Smooth muscle cell (in vitro differentiated cells): ENCODE data around the gene ZBTB12. TPM values are rescaled to one million over a fixed set of nuclear protein-coding genes. Genes with fewer than 3 reads are reported as not detected.
"Not testable (repeated sequence)": the region's sequence is repeated elsewhere in the genome, so short reads cannot be mapped to it uniquely, and the experiment has no call there.

Source experiments
- DNase-seq: peaks from one replicate; lab custom pipeline; 2025; ENCODE audit not compliant: unreplicated experiment; lab: John Stamatoyannopoulos, UW
- H2AFZ ChIP-seq: fragments of 200-600 bp; sonication (generic); 2 replicates; pipeline ENCODE4 v1.6.0; 2016; ENCODE audit warnings: antibody characterized with exemption, low read depth, mild to moderate bottlenecking
- H3F3A ChIP-seq: fragments of 200-600 bp; sonication (generic); 2 replicates; pipeline ENCODE4 v1.6.0; 2017; ENCODE audit warnings: antibody characterized with exemption, low read depth
- H3K27ac ChIP-seq: fragments of 200-600 bp; sonication (generic); 2 replicates; pipeline ENCODE4 v1.5.1; 2016; ENCODE audit warnings: low read depth, mild to moderate bottlenecking
- H3K27me3 ChIP-seq: fragments of 200-600 bp; sonication (generic); 2 replicates; pipeline ENCODE4 v1.6.1; 2016; ENCODE audit warnings: low read depth, mild to moderate bottlenecking
- H3K36me3 ChIP-seq: fragments of 200-600 bp; sonication (generic); 2 replicates; pipeline ENCODE4 v1.5.1; 2016; ENCODE audit warnings: low read depth
- H3K4me1 ChIP-seq: fragments of 200-600 bp; sonication (generic); 2 replicates; pipeline ENCODE4 v1.5.1; 2016; ENCODE audit warnings: low read depth
- H3K4me2 ChIP-seq: fragments of 200-600 bp; sonication (generic); 2 replicates; pipeline ENCODE4 v1.6.0; 2016; ENCODE audit warnings: mild to moderate bottlenecking
- H3K4me3 ChIP-seq: fragments of 200-600 bp; sonication (generic); 2 replicates; pipeline ENCODE4 v1.5.1; 2016; ENCODE audit warnings: mild to moderate bottlenecking
- H3K79me2 ChIP-seq: fragments of 200-600 bp; sonication (generic); 2 replicates; pipeline ENCODE4 v1.6.0; 2016; ENCODE audit warnings: low read depth, mild to moderate bottlenecking
- H3K9ac ChIP-seq: fragments of 200-600 bp; sonication (generic); 2 replicates; pipeline ENCODE4 v1.6.0; 2016; ENCODE audit warnings: low read depth
- H3K9me3 ChIP-seq: fragments of 200-600 bp; sonication (generic); replicated peaks from 2 replicates; pipeline ENCODE4 v1.5.1; 2016; ENCODE audit warnings: low read depth
- H4K20me1 ChIP-seq: fragments of 200-600 bp; sonication (generic); 2 replicates; pipeline ENCODE4 v1.6.0; 2016; ENCODE audit warnings: low read depth
- CTCF ChIP-seq: fragments of 200-600 bp; sonication (generic); IDR thresholded peaks from 2 replicates; pipeline ENCODE4 v1.5.1; 2017; ENCODE audit warnings: borderline replicate concordance, mild to moderate bottlenecking, antibody characterized with exemption; ENCODE audit not compliant: insufficient read depth, poor library complexity, severe bottlenecking
- WGBS: methylation state at CpG from one replicate; pipeline ENCODE4 v1.1.7; 2016; ENCODE audit warnings: low lambda C conversion rate; 5-methylcytosine and 5-hydroxymethylcytosine counted together
- polyA plus RNA-seq: library from polyadenylated mRNA; unstranded; fragments of >200 nt; fragmentation: Nextera tagmentation; extraction: Ambion mirVana; gene quantifications from 2 replicates; pipeline ENCODE4 v1.2.1, GENCODE V29; 2016
- total RNA-seq: library from RNA; depleted of rRNA; stranded (reverse); fragments of >200 nt; gene quantifications from 2 replicates; pipeline ENCODE4 v1.2.3, GENCODE V29; 2014

Gene ZBTB12
- total and polyA plus RNA-seq, 2 experiments from 2014 or later, result 0.04 TPM; not detected in 1

DNA sequence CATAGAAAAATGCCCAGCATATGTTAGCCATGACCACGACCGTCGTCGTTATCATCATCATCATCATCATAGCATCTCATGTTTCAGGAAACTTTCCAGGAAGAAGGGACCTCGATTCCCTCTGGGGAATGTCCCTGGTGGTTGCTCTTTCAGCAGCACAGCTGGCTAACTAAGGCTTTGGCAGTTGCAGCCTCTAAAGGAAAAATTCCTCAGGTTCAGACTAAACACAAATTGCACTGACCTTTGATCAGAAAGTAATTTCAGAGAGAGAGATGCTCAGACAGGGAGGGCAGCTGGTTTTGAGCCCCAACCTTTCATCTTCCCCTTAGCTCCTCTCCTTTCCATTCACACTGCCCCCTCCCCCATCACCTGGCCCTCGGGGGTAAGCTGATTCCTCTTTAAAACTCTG, 38.4 kb upstream of the ZBTB12 start:
- Histone ChIP-seq H3K27ac (no peak overlapping the region), H3F3A (no peaks in the 10 kb centered on the region), H3K36me3 (no peaks in the 10 kb centered on the region), H3K4me1 (no peaks in the 10 kb centered on the region), H3K9ac (no peak overlapping the region), H4K20me1 (no peaks in the 10 kb centered on the region), H3K79me2 (no peaks in the 10 kb centered on the region), H3K9me3 (no peaks in the 10 kb centered on the region), H2AFZ (no peak overlapping the region), H3K4me2 (no peak overlapping the region), H3K4me3 (no peak overlapping the region), H3K27me3 (peaks cover 19% of the 10 kb centered on the region)
- WGBS, result 36% methylated on average over 6 of the region's 6 CpGs
- no peak for DNase-seq
- TF ChIP-seq CTCF, result no peak

- H3K27me3 ChIP-seq, result peaks cover 4% of the 10 kb centered on the region
Observed at GRCh38 chr6:31935823-31936222, 33.9 kb upstream of the ZBTB12 start.

DNA sequence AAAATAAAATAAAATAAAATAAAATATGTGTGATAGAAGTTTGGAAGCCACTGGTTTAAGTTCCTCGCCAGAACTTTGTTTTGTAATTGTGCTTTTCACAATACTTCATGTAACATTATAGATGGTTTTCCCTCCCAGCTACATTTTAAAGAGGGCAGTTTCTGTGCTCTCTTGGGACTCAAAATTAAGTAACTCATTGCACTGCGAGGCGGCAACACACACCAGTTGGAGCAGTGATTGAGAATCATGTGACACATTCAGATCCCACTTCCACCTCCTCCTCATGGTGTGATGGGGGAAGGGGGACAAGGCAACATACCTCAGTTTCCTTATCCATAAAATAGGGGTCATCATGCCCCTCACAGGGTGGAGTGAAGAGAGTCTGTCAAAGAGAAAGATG, 33.1 kb upstream of the ZBTB12 start:
- no peaks in the 10 kb centered on the region for H3K4me1 ChIP-seq
- no peaks in the 10 kb centered on the region for H4K20me1 ChIP-seq
- no peak overlapping the region for H3K27ac ChIP-seq
- no peak for TF ChIP-seq CTCF
- H3K9me3 ChIP-seq, result no peaks in the 10 kb centered on the region
- no peaks in the 10 kb centered on the region for H3K79me2 ChIP-seq
- H3K36me3 ChIP-seq, result no peaks in the 10 kb centered on the region
- H2AFZ ChIP-seq, result no peak overlapping the region
- no peak for DNase-seq
- H3K9ac ChIP-seq, result no peak overlapping the region
- no peak overlapping the region for H3K4me2 ChIP-seq
- H3F3A ChIP-seq, result no peaks in the 10 kb centered on the region
- no peak overlapping the region for H3K4me3 ChIP-seq
- peaks cover 4% of the 10 kb centered on the region for H3K27me3 ChIP-seq
- 88% methylated on average over 3 of the region's 3 CpGs for WGBS

More at GRCh38 chr6:31935823-31936222, 33.9 kb upstream of the ZBTB12 start:
- Histone ChIP-seq H3K4me1 (no peaks in the 10 kb centered on the region), H3F3A (no peaks in the 10 kb centered on the region), H3K4me3 (no peak overlapping the region), H4K20me1 (no peaks in the 10 kb centered on the region), H3K36me3 (no peaks in the 10 kb centered on the region), H3K27ac (no peak overlapping the region), H3K4me2 (no peak overlapping the region), H3K79me2 (no peaks in the 10 kb centered on the region), H3K9ac (no peak overlapping the region), H3K9me3 (no peaks in the 10 kb centered on the region), H2AFZ (no peak overlapping the region)
- no peak for TF ChIP-seq CTCF
- 87% methylated on average over 9 of the region's 9 CpGs for WGBS
- DNase-seq, result no peak

GRCh38 chr6:31933537-31933936, 31.7 kb upstream of the ZBTB12 start:
- H3K4me3 ChIP-seq, result no peak overlapping the region
- no peaks in the 10 kb centered on the region for H3F3A ChIP-seq
- TF ChIP-seq CTCF, result no peak
- H3K9ac ChIP-seq, result no peak overlapping the region
- no peaks in the 10 kb centered on the region for H3K36me3 ChIP-seq
- H4K20me1 ChIP-seq, result no peaks in the 10 kb centered on the region
- H3K4me2 ChIP-seq, result no peak overlapping the region
- H3K79me2 ChIP-seq, result no peaks in the 10 kb centered on the region
- 95% methylated on average over 19 of the region's 19 CpGs for WGBS
- H3K9me3 ChIP-seq, result no peaks in the 10 kb centered on the region
- DNase-seq, result no peak
- H2AFZ ChIP-seq, result no peak overlapping the region
- H3K27ac ChIP-seq, result no peak overlapping the region
- H3K27me3 ChIP-seq, result peaks cover 4% of the 10 kb centered on the region
- H3K4me1 ChIP-seq, result no peaks in the 10 kb centered on the region

GRCh38 chr6:31932137-31932536, 30.3 kb upstream of the ZBTB12 start:
- not testable (repeated sequence) for H3K27ac ChIP-seq, H3K36me3 ChIP-seq, H4K20me1 ChIP-seq, H2AFZ ChIP-seq, H3K79me2 ChIP-seq, H3K4me3 ChIP-seq, H3F3A ChIP-seq, H3K4me1 ChIP-seq, H3K9ac ChIP-seq, H3K9me3 ChIP-seq, H3K27me3 ChIP-seq, H3K4me2 ChIP-seq, DNase-seq
- WGBS, result 98% methylated on average over 15 of the region's 32 CpGs
